Loucy (cell line): ENCODE measurements around the gene SLC5A2.

Experiments used
- EZH2phosphoT487 ChIP-seq: fragments of 200-600 bp; IDR thresholded peaks from 2 replicates; pipeline ENCODE4 v1.6.1; 2018; ENCODE audit warnings: antibody characterized with exemption, mild to moderate bottlenecking, moderate library complexity, borderline replicate concordance
- TF ChIP-seq, protein P1 (sequence below): fragments of 200-600 bp; sonication (generic); conservative IDR thresholded peaks from 2 replicates; pipeline ENCODE4 v1.5.1; 2014; ENCODE audit warnings: mild to moderate bottlenecking, antibody characterized with exemption, low read length

DNA sequence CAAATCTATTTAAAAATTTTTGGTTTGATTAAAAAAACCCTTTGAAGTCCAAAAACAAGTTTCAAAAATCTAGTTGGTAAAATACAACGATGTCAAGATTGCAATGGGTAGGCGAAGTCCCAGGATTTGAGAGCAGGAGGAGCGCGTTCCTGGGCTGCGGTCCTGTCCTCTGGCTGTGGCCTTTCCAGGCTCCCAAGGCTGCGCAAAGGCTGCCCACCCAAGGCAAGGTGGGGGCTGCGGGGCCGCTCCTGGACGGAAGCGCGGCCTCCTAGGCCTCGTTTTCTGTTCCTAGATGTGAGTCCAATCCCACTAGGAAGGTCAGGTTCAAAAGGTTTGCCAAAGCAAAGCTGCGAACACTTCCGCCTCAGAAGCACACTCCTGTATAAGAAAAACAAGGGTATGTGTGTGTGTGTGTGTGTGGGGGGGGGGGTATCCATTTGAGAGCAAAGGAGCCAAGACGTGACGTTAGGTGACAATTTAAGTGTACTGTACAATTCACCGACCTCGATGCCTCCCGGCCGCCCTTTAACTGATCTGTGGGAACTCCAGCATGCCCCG, 54.0 kb downstream of the SLC5A2 start:
- TF ChIP-seq, protein P1, sequence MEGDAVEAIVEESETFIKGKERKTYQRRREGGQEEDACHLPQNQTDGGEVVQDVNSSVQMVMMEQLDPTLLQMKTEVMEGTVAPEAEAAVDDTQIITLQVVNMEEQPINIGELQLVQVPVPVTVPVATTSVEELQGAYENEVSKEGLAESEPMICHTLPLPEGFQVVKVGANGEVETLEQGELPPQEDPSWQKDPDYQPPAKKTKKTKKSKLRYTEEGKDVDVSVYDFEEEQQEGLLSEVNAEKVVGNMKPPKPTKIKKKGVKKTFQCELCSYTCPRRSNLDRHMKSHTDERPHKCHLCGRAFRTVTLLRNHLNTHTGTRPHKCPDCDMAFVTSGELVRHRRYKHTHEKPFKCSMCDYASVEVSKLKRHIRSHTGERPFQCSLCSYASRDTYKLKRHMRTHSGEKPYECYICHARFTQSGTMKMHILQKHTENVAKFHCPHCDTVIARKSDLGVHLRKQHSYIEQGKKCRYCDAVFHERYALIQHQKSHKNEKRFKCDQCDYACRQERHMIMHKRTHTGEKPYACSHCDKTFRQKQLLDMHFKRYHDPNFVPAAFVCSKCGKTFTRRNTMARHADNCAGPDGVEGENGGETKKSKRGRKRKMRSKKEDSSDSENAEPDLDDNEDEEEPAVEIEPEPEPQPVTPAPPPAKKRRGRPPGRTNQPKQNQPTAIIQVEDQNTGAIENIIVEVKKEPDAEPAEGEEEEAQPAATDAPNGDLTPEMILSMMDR, result no peak
- TF ChIP-seq EZH2phosphoT487, result no peak
